Endodermal cell (in vitro differentiated cells): ENCODE results near the gene PTPRS. TPM values are rescaled to one million over a fixed set of nuclear protein-coding genes. Genes with fewer than 3 reads are reported as not detected.

ENCODE experiments used
- DNase-seq: peaks from one replicate; pipeline ENCODE4 v3.0.0-alpha.2; 2017
- H3K27ac ChIP-seq: 2 replicates; pipeline ENCODE4 v1.5.1; 2013; ENCODE audit warnings: mild to moderate bottlenecking, low read depth, low read length, moderate library complexity
- H3K27me3 ChIP-seq: 2 replicates; pipeline ENCODE4 v1.6.1; 2013; ENCODE audit warnings: mild to moderate bottlenecking, low read length, moderate library complexity; ENCODE audit not compliant: insufficient read depth, control insufficient read depth, poor library complexity, severe bottlenecking
- H3K36me3 ChIP-seq: 2 replicates; pipeline ENCODE4 v1.7.0; 2013; ENCODE audit warnings: mild to moderate bottlenecking, low read length, moderate library complexity; ENCODE audit not compliant: control insufficient read depth, insufficient read depth
- H3K4me1 ChIP-seq: one replicate; pipeline ENCODE4 v1.7.0; 2013; ENCODE audit warnings: low read length; ENCODE audit not compliant: control insufficient read depth, insufficient read depth
- H3K4me3 ChIP-seq: 2 replicates; pipeline ENCODE4 v1.5.1; 2013; ENCODE audit warnings: mild to moderate bottlenecking, low read length, moderate library complexity
- H3K9ac ChIP-seq: 2 replicates; pipeline ENCODE4 v1.6.1; 2013; ENCODE audit warnings: mild to moderate bottlenecking, low read length, moderate library complexity; ENCODE audit not compliant: poor library complexity, severe bottlenecking; ENCODE audit errors: extremely low read depth
- H3K9me3 ChIP-seq: 2 replicates; pipeline ENCODE4 v1.6.1; 2013; ENCODE audit warnings: mild to moderate bottlenecking, low read length, moderate library complexity; ENCODE audit not compliant: control insufficient read depth
- H3K27ac Mint-ChIP-seq: 2 replicates; pipeline ENCODE4 v1.8.0; 2020; ENCODE audit warnings: mixed read lengths
- H3K27me3 Mint-ChIP-seq: 2 replicates; pipeline ENCODE4 v1.8.0; 2021; ENCODE audit warnings: mild to moderate bottlenecking, mixed read lengths; ENCODE audit not compliant: insufficient read depth
- H3K36me3 Mint-ChIP-seq: 2 replicates; pipeline ENCODE4 v1.8.0; 2020; ENCODE audit warnings: low read depth, mixed read lengths
- H3K4me1 Mint-ChIP-seq: 2 replicates; pipeline ENCODE4 v1.8.0; 2020; ENCODE audit warnings: mixed read lengths
- H3K4me3 Mint-ChIP-seq: 2 replicates; pipeline ENCODE4 v1.8.0; 2020; ENCODE audit warnings: mild to moderate bottlenecking, moderate library complexity, mixed read lengths
- H3K9me3 Mint-ChIP-seq: 2 replicates; pipeline ENCODE4 v1.8.0; 2020; ENCODE audit warnings: mild to moderate bottlenecking, mixed read lengths
- WGBS, 2 experiments: methylation state at CpG; one replicate each; pipeline versions ENCODE4 v1.1.5 to v1.1.7; 2013; ENCODE audit warnings: missing lambda C conversion rate in 2 of 2, mixed read lengths in 1 of 2; ENCODE audit not compliant: insufficient coverage in 1 of 2, insufficient read length in 1 of 2; 5-methylcytosine and 5-hydroxymethylcytosine counted together
- total RNA-seq, 2 donors: library from RNA; stranded (reverse); fragmentation: NEBNext Ultra II Directional in 1 of 2; extraction: Animal tissue kit (Norgen Biotek cat#: 25700) in 1 of 2; gene quantifications; 2 replicates in 1 of 2; 3 replicates in 1 of 2; pipeline ENCODE4 v1.2.1, GENCODE V29; 2021
- TF ChIP-seq, protein P1 (sequence below): fragments of 200-600 bp; sonication (generic); conservative IDR thresholded peaks from 2 replicates; pipeline ENCODE4 v1.5.0; 2021; ENCODE audit warnings: antibody characterized with exemption, mild to moderate bottlenecking

The PTPRS gene
- total RNA-seq, 2 donors from 2014 or later = 226 to 248 TPM

DNA sequence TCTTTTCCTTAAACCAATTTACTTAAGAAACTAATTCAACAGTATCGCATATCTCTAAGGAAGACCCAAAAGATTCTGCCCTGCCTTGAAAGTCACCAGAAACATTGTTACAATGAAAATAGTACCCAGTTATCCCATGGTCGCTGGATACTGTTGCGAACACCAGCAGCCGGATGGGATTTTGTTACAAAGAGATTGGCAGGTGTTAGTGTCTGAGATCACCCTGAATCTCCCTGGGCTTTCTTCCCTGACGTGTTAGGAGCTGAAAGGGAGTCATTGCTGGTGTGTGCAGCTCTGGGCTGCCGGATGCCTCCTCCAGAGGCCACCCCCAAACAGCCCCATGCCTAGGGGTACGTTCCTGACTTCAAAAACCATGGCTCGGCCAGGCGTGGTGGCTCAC is 38.2 kb downstream of the PTPRS start:
- DNase-seq = no peak
- Histone ChIP-seq H3K27me3 (no peaks in the 10 kb centered on the region), H3K4me1 (no peaks in the 10 kb centered on the region), H3K9ac (no peak overlapping the region), H3K36me3 (no peaks in the 10 kb centered on the region), H3K9me3 (no peaks in the 10 kb centered on the region), H3K27ac (no peak overlapping the region), H3K4me3 (no peak overlapping the region)
- H3K27me3 Mint-ChIP-seq = peaks cover 2% of the 10 kb centered on the region
- H3K9me3 Mint-ChIP-seq = no peaks in the 10 kb centered on the region
- no peak overlapping the region for H3K4me3 Mint-ChIP-seq
- 92 to 100% methylated on average over 2 to 9 of the region's 9 CpGs for WGBS, 2 experiments
- TF ChIP-seq, protein P1, sequence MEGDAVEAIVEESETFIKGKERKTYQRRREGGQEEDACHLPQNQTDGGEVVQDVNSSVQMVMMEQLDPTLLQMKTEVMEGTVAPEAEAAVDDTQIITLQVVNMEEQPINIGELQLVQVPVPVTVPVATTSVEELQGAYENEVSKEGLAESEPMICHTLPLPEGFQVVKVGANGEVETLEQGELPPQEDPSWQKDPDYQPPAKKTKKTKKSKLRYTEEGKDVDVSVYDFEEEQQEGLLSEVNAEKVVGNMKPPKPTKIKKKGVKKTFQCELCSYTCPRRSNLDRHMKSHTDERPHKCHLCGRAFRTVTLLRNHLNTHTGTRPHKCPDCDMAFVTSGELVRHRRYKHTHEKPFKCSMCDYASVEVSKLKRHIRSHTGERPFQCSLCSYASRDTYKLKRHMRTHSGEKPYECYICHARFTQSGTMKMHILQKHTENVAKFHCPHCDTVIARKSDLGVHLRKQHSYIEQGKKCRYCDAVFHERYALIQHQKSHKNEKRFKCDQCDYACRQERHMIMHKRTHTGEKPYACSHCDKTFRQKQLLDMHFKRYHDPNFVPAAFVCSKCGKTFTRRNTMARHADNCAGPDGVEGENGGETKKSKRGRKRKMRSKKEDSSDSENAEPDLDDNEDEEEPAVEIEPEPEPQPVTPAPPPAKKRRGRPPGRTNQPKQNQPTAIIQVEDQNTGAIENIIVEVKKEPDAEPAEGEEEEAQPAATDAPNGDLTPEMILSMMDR = no peak
- H3K36me3 Mint-ChIP-seq = peaks cover 34% of the 10 kb centered on the region
- no peak overlapping the region for H3K27ac Mint-ChIP-seq
- H3K4me1 Mint-ChIP-seq = no peaks in the 10 kb centered on the region

DNA sequence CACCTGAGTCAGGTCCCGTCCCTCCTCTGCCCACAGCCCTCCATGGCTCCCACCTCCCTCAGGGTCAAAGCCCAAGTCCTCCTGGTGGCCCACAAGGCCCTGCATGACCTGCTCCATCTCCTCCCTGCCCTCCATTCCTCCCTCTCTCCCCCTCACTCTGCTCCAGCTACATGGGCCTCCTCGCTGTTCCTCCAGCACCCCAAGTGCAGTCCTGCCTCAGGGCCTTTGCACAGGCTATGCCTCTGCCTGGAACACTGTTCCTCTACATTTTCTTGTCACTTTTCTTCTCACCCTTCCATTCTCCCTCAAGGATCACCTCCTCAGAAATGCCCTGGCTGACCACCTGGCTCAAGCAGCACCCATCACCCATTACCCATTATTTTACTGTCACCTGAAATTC is 41.5 kb downstream of the PTPRS start:
- Histone ChIP-seq H3K27ac (no peak overlapping the region), H3K27me3 (no peaks in the 10 kb centered on the region), H3K4me1 (no peaks in the 10 kb centered on the region), H3K4me3 (no peak overlapping the region), H3K9ac (no peak overlapping the region), H3K9me3 (no peaks in the 10 kb centered on the region), H3K36me3 (no peaks in the 10 kb centered on the region)
- DNase-seq = no peak
- Mint-ChIP-seq H3K4me1 (peaks cover 4% of the 10 kb centered on the region), H3K27ac (no peak overlapping the region), H3K9me3 (no peaks in the 10 kb centered on the region), H3K4me3 (no peak overlapping the region), H3K36me3 (peaks cover 33% of the 10 kb centered on the region), H3K27me3 (peaks cover 2% of the 10 kb centered on the region)
- TF ChIP-seq, protein P1 = no peak
- WGBS, 2 experiments = 93 to 100% methylated on average over 2 of the region's 2 CpGs

DNA sequence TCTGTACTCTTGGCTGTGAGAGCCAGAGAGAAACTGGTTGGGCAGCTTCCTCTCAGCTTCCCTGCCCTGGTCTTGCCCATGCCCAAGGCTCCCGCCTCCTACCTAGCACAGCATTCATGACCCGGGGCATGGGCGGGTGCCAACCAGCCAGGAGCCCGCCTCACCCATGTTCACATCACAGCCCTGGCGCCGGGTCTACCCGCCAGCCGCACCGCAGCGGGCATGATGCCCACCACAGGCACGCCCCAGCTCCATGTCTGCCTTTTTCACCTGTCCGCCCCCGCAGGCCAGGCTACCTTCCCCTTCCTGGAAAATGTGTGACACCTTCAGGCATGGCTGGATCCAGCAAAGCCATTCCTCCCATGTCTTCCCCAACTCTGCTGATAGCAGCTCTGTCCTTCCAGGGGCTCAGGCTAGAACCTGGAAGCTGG is 42.1 kb downstream of the PTPRS start:
- H3K27ac Mint-ChIP-seq = no peak overlapping the region

More for the DNA sequence above, 42.1 kb downstream of the PTPRS start:
- WGBS, 2 experiments = 91 to 97% methylated on average over 13 of the region's 13 CpGs
- peaks cover 31% of the 10 kb centered on the region for H3K36me3 Mint-ChIP-seq
- Histone ChIP-seq H3K9ac (no peak overlapping the region), H3K9me3 (no peaks in the 10 kb centered on the region), H3K27me3 (no peaks in the 10 kb centered on the region), H3K4me3 (no peak overlapping the region), H3K36me3 (no peaks in the 10 kb centered on the region), H3K27ac (no peak overlapping the region), H3K4me1 (no peaks in the 10 kb centered on the region)
- TF ChIP-seq, protein P1 = no peak
- peaks cover 5% of the 10 kb centered on the region for H3K4me1 Mint-ChIP-seq
- DNase-seq = no peak
- H3K4me3 Mint-ChIP-seq = no peak overlapping the region
- H3K9me3 Mint-ChIP-seq = no peaks in the 10 kb centered on the region
- H3K27me3 Mint-ChIP-seq = peaks cover 2% of the 10 kb centered on the region
